Measurements from ENCODE around the gene AMER3. TPM values are rescaled to one million over a fixed set of nuclear protein-coding genes. Genes with fewer than 3 reads are reported as not detected.

Gene AMER3
- total RNA-seq, 2 donors from 2014 or later: not detected

GRCh38 chr2:130778781-130779180, 23.4 kb downstream of the AMER3 start:
- H3K27me3 ChIP-seq: no peaks in the 10 kb centered on the region
- H3K9me3 ChIP-seq: no peaks in the 10 kb centered on the region
- no peak for TF ChIP-seq CTCF (IDR thresholded peaks at IDR 0.05)
- no peak overlapping the region for H3K4me3 ChIP-seq
- no peak overlapping the region for H3K27ac ChIP-seq
- peak; percentile 9 for DNase-seq (ENCODE audit: low spot score)
- H3K4me1 ChIP-seq: no peaks in the 10 kb centered on the region
- H3K36me3 ChIP-seq: no peaks in the 10 kb centered on the region

- TF ChIP-seq CTCF (IDR thresholded peaks at IDR 0.05): no peak
- no peaks in the 10 kb centered on the region for H3K36me3 ChIP-seq
- no peaks in the 10 kb centered on the region for H3K9me3 ChIP-seq
- no peak overlapping the region for H3K27ac ChIP-seq
- no peak overlapping the region for H3K4me3 ChIP-seq
- no peak for DNase-seq (ENCODE audit: low spot score)
- no peaks in the 10 kb centered on the region for H3K27me3 ChIP-seq
- H3K4me1 ChIP-seq: no peaks in the 10 kb centered on the region
These were observed 30.2 kb downstream of the AMER3 start for GRCh38 chr2:130785466-130786055.

GRCh38 chr2:130786076-130786475, 30.7 kb downstream of the AMER3 start:
- H3K4me3 ChIP-seq: no peak overlapping the region
- H3K27ac ChIP-seq: no peak overlapping the region
- no peak for DNase-seq (ENCODE audit: low spot score)
- H3K36me3 ChIP-seq: no peaks in the 10 kb centered on the region
- H3K27me3 ChIP-seq: no peaks in the 10 kb centered on the region
- H3K9me3 ChIP-seq: no peaks in the 10 kb centered on the region
- no peak for TF ChIP-seq CTCF (IDR thresholded peaks at IDR 0.05)
- H3K4me1 ChIP-seq: no peaks in the 10 kb centered on the region

GRCh38 chr2:130787841-130788240, 32.5 kb downstream of the AMER3 start:
- no peak for DNase-seq (ENCODE audit: low spot score)
- H3K27me3 ChIP-seq: no peaks in the 10 kb centered on the region
- no peaks in the 10 kb centered on the region for H3K36me3 ChIP-seq
- no peak overlapping the region for H3K4me3 ChIP-seq
- H3K27ac ChIP-seq: no peak overlapping the region
- no peaks in the 10 kb centered on the region for H3K4me1 ChIP-seq
- no peak for TF ChIP-seq CTCF (IDR thresholded peaks at IDR 0.05)
- H3K9me3 ChIP-seq: no peaks in the 10 kb centered on the region

- H3K4me3 ChIP-seq: no peak overlapping the region
- no peaks in the 10 kb centered on the region for H3K4me1 ChIP-seq
- H3K9me3 ChIP-seq: no peaks in the 10 kb centered on the region
- DNase-seq (ENCODE audit: low spot score): no peak
- TF ChIP-seq CTCF (IDR thresholded peaks at IDR 0.05): no peak
- H3K27ac ChIP-seq: no peak overlapping the region
- H3K36me3 ChIP-seq: no peaks in the 10 kb centered on the region
- no peaks in the 10 kb centered on the region for H3K27me3 ChIP-seq
These were observed 35.0 kb downstream of the AMER3 start for GRCh38 chr2:130790312-130790711.

Data from right atrium auricular region (tissue), 2 donors.